Measurements from ENCODE around the gene GNG8.

GNG8 gene

DNA sequence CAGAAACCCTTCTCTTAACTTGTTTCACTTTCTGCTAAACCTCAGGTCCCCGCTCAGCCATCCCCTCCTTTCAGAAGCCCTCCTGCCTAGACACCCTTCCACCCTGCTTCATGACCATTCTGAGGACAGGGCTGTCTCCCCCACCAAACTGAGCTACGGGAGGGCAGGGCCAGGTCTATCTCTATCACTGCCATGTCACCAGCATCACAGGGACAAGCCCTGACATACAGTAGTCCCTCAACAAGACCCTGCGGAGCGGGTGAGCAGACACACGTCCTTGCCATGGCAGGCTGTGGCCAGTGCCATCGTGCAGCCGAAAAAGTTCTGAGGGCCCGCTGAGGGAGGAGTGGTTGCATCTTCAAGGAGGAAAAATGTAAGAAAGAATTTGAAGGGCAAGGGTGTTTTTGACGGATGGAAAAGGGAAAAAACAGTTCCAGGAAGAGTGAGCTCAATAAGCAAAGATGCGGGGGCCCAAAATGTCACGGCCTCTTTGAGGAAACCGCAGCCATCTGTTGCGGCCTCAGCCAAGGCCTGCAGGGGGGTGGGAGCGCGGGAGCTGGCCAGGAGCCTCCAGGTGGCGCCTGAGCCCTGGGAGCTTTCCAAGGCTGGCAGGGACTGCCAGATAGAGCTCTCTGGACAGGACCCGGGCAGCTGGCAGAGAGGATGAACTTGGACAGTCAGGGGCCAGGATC lies 19.2 kb downstream of the GNG8 start:
- DNase-seq = no peak

GRCh38 chr19:46615966-46616365 lies 20.0 kb downstream of the GNG8 start:
- DNase-seq = no peak

DNA sequence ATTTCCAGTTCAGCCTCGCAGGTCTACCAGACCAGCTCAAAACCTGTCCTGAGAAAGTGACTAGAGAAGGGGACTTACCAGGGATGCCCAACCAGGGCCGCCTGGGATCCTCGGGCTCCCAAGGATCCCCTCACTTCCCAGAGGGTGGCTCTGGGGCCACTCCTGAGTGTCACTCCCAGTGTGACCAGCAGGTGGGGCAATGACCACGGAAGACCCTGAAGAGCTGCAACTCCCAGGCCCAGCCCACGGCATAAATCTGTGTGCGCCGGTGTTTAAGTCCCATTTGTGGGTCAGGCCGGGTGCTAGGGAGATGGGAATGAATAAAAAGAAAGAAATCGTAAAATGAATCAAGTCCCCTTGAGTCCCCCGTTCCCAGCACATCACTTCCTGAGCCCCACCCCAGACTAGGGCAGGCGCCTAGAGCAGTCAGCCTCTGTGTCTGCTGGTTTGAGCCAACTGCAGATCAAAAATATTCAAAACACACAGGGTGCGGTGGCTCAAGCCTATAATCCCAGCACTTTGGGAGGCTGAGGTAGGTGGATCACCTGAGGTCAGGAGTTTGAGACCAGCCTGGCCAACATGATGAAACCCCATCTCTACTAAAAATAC lies 21.8 kb downstream of the GNG8 start:
- peak; percentile 42 for DNase-seq

- DNase-seq = no peak
Measured at GRCh38 chr19:46613525-46613924, 22.5 kb downstream of the GNG8 start.

- no peak for DNase-seq
Measured at GRCh38 chr19:46611776-46612175, 24.2 kb downstream of the GNG8 start.

DNA sequence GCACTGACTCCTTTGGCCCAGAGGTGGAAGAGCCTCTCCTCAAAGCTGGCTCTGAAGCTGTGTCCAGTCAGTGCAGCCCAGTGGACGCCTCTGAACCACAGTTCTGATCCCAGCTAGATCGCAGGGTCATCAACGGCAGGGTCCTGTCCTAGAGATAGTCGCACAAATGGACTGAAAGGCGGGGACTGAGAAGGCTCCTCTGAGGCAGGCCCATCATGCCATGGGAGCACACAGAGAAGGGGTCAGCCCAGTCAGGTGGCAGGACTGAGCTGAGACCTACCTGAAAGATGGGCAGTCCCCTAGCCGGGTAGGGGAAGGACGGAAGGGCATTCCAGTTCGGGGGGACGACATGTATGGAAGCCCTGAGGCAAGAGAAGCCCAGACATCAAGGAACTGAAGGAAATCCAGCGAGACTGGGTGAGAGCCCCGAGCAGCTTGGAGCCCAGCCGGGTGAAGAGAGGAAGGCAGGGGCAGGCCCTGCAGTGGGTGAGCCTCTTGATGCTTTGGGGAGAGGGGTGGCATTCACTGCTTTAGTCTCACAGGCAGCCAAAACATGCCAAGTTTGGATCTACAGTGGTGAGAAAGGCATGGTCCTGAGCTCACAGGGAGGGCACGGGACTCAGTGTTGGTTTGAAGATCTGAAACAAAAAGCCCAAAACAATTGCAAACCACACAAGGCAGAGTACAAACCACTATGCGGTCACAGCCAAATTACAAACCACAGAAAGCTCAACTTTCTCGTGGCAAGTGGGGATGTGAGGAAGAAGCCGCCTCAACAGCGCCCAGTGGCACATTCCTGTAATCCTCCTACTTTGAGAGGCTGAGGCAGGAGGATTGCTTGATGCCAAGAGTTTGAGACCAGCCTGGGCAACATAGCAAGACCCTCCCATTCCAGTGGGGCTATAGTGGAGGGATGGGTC lies 24.9 kb downstream of the GNG8 start:
- no peak for DNase-seq

DNA sequence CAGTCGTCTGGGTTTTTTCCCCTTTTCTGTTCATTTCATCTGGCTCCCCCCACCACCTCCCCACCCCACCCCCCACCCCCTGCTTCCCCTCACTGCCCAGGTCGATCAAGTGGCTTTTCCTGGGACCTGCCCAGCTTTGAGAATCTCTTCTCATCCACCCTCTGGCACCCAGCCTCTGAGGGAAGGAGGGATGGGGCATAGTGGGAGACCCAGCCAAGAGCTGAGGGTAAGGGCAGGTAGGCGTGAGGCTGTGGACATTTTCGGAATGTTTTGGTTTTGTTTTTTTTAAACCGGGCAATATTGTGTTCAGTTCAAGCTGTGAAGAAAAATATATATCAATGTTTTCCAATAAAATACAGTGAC lies 25.6 kb downstream of the GNG8 start:
- no peak for DNase-seq

DNA sequence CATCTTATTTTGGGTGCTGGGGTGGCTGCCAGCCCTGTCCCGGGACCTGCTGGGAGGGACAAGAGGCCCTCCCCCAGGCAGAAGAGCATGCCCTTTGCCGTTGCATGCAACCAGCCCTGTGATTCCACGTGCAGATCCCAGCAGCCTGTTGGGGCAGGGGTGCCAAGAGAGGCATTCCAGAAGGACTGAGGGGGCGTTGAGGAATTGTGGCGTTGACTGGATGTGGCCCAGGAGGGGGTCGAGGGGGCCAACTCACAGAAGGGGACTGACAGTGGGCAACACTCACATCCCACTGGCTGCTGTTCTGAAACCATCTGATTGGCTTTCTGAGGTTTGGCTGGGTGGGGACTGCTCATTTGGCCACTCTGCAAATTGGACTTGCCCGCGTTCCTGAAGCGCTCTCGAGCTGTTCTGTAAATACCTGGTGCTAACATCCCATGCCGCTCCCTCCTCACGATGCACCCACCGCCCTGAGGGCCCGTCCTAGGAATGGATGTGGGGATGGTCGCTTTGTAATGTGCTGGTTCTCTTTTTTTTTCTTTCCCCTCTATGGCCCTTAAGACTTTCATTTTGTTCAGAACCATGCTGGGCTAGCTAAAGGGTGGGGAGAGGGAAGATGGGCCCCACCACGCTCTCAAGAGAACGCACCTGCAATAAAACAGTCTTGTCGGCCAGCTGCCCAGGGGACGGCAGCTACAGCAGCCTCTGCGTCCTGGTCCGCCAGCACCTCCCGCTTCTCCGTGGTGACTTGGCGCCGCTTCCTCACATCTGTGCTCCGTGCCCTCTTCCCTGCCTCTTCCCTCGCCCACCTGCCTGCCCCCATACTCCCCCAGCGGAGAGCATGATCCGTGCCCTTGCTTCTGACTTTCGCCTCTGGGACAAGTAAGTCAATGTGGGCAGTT lies 26.2 kb downstream of the GNG8 start:
- DNase-seq = no peak

GRCh38 chr19:46608581-46609345 lies 27.2 kb downstream of the GNG8 start:
- no peak for DNase-seq

DNA sequence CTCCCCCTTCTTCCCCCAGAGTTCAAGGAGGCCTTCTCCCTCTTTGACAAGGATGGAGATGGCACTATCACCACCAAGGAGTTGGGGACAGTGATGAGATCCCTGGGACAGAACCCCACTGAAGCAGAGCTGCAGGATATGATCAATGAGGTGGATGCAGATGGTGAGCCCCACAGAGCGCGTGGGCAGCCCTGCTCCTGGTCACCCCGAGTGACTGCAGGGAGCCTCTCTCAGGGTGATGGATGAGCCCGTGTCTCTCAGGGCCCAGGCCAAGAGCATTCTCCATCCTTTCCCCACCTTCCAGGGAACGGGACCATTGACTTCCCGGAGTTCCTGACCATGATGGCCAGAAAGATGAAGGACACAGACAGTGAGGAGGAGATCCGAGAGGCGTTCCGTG lies 27.8 kb downstream of the GNG8 start:
- no peak for DNase-seq

GRCh38 chr19:46607448-46607841 lies 28.6 kb downstream of the GNG8 start:
- DNase-seq = peak; percentile 25

- DNase-seq = no peak
Measured at GRCh38 chr19:46606681-46607447, 29.1 kb downstream of the GNG8 start.

DNA sequence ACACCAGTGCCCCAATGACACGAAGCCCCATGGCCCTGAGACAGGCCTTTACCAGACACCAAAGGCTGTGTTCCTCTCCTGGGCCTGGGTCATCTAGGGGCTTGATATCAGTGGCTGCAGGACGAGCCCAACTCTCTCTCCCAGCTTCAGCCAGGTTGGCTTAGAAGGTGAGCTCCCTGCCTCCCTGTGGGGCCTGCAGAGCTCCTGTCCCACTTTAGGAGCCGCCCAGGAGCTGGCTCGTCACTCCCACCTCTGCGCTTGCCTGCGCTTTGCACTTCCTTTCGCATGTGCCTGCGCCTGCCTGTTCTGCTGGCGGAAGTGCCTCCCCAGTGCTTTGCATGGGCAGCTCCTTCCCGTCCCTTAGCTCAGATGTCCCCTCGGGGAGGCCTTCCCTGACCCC lies 30.0 kb downstream of the GNG8 start:
- DNase-seq = no peak

- no peak for DNase-seq
Measured at GRCh38 chr19:46605356-46605821, 30.6 kb downstream of the GNG8 start.

GRCh38 chr19:46604781-46605355 lies 31.1 kb downstream of the GNG8 start:
- DNase-seq = no peak

GRCh38 chr19:46603752-46604231 lies 32.2 kb downstream of the GNG8 start:
- DNase-seq = no peak

DNA sequence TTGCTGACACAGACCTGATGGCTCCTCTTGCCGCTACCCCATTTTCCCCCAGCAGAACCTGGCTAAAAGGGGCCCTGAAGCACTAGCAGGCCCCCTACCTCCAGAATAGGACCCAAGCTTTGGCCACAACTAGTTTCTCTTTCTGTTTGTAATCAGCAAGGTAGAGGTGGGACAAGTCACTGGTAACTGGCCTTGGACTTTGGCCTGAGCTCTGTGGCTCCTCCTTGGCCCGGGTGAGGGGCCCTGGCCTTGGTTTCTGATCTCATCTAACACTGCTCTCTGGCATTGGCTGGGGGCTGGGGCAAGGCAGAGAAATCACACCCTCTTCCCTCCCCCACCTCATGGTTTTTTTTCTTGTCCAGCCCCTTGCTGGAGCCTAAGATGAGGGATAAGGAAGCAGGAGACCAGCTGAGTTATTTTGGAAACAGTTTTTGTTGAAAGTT lies 32.8 kb downstream of the GNG8 start:
- DNase-seq = no peak

- no peak for DNase-seq
Measured at GRCh38 chr19:46602392-46603194, 33.4 kb downstream of the GNG8 start.
